Pancreas (tissue), 10 donors: ENCODE data around the gene EFS. TPM values are rescaled to one million over a fixed set of nuclear protein-coding genes. Genes with fewer than 3 reads are reported as not detected.
A peak's percentile ranks its signal among the peaks of the same experiment; 100 is the strongest.

Source experiments
- ATAC-seq, 4 donors: fragments of 200-7000 bp; cut with Tn5 transposase; one replicate each; pipeline versions ENCODE4 v1.8.0 to v1.9.1; 2020; ENCODE audit warnings: mild to moderate bottlenecking in 4 of 4, moderate library complexity in 4 of 4
- DNase-seq, 6 donors: peaks; one replicate each; pipeline ENCODE4 v3.0.0-alpha.2; 2020
- FAIRE-seq: peaks from 2 replicates; lab custom pipeline; 2012; peaks lifted over from hg19 to GRCh38; lab: Jason Lieb, UNC
- H3K27ac ChIP-seq, 4 donors: fragments of 200-600 bp; sonication (generic); 1 replicate in 3 of 4; 2 replicates in 1 of 4; pipeline versions ENCODE4 v1.5.0 to v1.8.0; 2020
- H3K27me3 ChIP-seq, 4 donors: fragments of 200-600 bp; one replicate each; pipeline ENCODE4 v1.8.0; 2021
- H3K36me3 ChIP-seq, 3 donors: fragments of 200-600 bp; sonication (generic) in 1 of 3; one replicate each; pipeline versions ENCODE4 v1.5.0 to v1.8.0; 2020 to 2021
- H3K4me1 ChIP-seq, 3 donors: fragments of 200-600 bp; one replicate each; pipeline ENCODE4 v1.8.0; 2021
- H3K4me3 ChIP-seq, 4 donors: fragments of 200-600 bp; sonication (generic) in 2 of 4; one replicate each; pipeline versions ENCODE4 v1.5.0 to v1.8.0; 2020 to 2021
- H3K9me3 ChIP-seq, 4 donors: fragments of 200-600 bp; one replicate each; pipeline ENCODE4 v1.8.0; 2021
- WGBS, 2 donors: extraction: QIAGEN DNeasy Blood & Tissue Kit; methylation state at CpG; one replicate each; pipeline ENCODE4 v1.1.7; 2013; 5-methylcytosine and 5-hydroxymethylcytosine counted together
- intact Hi-C, 3 donors: fragments of 100-400 bp; cut with DNase I; formaldehyde crosslinking; loops; one replicate each; pipeline versions ENCODE4 v1.11.1 to v1.14.2; 2022
- polyA plus RNA-seq, 2 donors: library from polyadenylated mRNA; stranded (reverse); fragments of 200-250 nt; gene quantifications; one replicate each; pipeline ENCODE4 v1.2.3, GENCODE V29; 2013
- total RNA-seq, 6 donors: library from RNA; stranded (reverse); fragmentation: NEBNext Ultra II Directional in 4 of 6; extraction: Animal tissue kit (Norgen Biotek cat#: 25700) in 4 of 6; gene quantifications; one replicate each; pipeline versions ENCODE4 v1.2.1 to v1.2.4, GENCODE V29; 2021 to 2023
- TF ChIP-seq, protein P1 (sequence below), 4 donors: fragments of 200-600 bp; sonication (generic) in 3 of 4; IDR thresholded peaks; one replicate each; pipeline versions ENCODE4 v1.5.0 to v1.8.0; 2021; ENCODE audit warnings: antibody characterized with exemption in 4 of 4
- donor health status: healthy with polysubstance abuse.
- donor health status: DM: no; HTN: no; CAD: no; lungs with moderate emphysema.
- donor health status: DM: no; HTN: no; CAD: no.
- donor health status: control.
- donor health status: control.
- donor health status: Bipolar disorder and iron deficiency.
- donor health status: DM: yes; HTN: yes; CAD: no.
- donor health status: DM: no; HTN: no; CAD: no.
- donor health status: DM: no; HTN: no; CAD: no.
- donor health status: DM: yes; HTN: yes; CAD: no.

Gene EFS, protein sequence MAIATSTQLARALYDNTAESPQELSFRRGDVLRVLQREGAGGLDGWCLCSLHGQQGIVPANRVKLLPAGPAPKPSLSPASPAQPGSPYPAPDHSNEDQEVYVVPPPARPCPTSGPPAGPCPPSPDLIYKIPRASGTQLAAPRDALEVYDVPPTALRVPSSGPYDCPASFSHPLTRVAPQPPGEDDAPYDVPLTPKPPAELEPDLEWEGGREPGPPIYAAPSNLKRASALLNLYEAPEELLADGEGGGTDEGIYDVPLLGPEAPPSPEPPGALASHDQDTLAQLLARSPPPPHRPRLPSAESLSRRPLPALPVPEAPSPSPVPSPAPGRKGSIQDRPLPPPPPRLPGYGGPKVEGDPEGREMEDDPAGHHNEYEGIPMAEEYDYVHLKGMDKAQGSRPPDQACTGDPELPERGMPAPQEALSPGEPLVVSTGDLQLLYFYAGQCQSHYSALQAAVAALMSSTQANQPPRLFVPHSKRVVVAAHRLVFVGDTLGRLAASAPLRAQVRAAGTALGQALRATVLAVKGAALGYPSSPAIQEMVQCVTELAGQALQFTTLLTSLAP
- 1 to 10 TPM in 2 of 6 donors, under 1 TPM in 4; 0.23 to 2.2 (median 0.71) TPM for total RNA-seq
- polyA plus RNA-seq, result 1 to 10 TPM; 1.7 to 3.0 TPM

DNA sequence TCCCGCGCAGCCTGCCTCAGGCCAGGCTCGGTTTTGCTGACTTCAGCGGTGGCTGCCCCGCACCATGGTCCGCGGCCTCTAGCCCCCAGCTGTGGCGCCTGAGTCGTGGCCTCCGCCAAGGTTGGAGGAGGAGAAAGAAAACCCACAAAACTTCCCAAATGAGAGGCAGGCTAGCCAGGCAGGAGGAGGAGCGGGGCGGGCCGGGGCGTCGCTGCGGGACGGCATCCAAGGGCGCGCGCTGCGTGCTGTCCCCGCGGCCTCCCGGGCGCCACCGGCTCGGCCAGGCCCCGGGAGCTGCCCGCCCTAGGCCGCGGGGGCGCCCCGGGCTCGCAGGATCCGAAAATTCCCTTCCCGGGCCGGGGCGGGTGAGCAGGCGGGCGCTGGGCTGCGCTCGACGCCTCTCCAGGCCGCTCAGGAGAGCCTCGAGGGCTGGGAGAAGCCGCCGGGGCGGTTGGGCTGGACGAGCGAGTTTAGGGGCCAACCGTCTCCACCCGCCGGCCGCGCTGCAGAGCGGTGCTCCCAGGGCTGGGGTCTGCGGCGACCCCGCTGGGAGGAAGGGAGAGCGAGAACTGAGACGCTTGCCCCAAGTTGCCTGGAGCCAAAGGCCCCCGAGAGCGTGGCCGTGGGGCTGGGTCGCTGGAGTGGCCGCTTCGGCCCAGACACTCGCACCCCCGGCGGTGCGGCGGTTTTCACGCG lies at the start of gene EFS:
Gene EFS, minus strand, starts transcription at position 137 of the 696 bp plus-strand sequence. CDS start 147 bp downstream, outside the sequence.
- WGBS, 2 donors, result 15 to 17% methylated on average over 50 to 74 of the region's 74 CpGs
- peak in 1 of 6 donors; percentile 55 for DNase-seq
- peak within 1 kb of the TSS in 3 of 4 donors; percentile 3 to 33 (median 27) for H3K27ac ChIP-seq
- ATAC-seq, result peak; percentile 37 to 54 (median 44)
- peak within 1 kb of the TSS in 2 of 4 donors; percentile 14 to 31 for H3K4me3 ChIP-seq
- no peaks in the 10 kb centered on the region for H3K4me1 ChIP-seq
- H3K36me3 ChIP-seq, result no peaks in the 10 kb centered on the region
- no peaks in the 10 kb centered on the region for H3K9me3 ChIP-seq
- intact Hi-C loops, result no loop called here
- TF ChIP-seq, protein P1, sequence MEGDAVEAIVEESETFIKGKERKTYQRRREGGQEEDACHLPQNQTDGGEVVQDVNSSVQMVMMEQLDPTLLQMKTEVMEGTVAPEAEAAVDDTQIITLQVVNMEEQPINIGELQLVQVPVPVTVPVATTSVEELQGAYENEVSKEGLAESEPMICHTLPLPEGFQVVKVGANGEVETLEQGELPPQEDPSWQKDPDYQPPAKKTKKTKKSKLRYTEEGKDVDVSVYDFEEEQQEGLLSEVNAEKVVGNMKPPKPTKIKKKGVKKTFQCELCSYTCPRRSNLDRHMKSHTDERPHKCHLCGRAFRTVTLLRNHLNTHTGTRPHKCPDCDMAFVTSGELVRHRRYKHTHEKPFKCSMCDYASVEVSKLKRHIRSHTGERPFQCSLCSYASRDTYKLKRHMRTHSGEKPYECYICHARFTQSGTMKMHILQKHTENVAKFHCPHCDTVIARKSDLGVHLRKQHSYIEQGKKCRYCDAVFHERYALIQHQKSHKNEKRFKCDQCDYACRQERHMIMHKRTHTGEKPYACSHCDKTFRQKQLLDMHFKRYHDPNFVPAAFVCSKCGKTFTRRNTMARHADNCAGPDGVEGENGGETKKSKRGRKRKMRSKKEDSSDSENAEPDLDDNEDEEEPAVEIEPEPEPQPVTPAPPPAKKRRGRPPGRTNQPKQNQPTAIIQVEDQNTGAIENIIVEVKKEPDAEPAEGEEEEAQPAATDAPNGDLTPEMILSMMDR (IDR thresholded peaks at IDR 0.05), result no peak
- FAIRE-seq, result no peak
- peaks cover 0 to 9% (median 0%) of the 10 kb centered on the region in 4 donors for H3K27me3 ChIP-seq

DNA sequence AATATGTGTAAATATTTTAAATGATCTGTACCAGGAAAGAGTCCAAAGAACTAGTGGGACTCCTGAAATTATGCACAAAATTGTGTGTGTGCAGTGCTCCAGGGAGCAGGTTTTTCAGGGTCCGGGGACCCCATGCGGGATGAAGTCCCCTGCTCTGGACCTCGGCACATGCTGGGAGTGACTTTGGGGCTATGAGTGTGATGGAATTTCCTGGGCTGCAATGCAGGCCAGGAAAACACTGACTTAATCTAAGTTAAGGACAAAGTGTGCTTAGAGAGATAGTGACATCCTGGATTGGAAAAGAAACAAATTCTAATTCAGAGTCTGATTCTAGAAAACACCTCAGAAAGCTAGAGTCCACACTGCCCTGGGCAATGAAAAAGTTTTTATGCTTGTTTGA lies 49.3 kb upstream of the EFS start:
- Histone ChIP-seq H3K4me3 (no peak overlapping the region), H3K36me3 (no peaks in the 10 kb centered on the region), H3K27me3 (no peaks in the 10 kb centered on the region), H3K9me3 (no peaks in the 10 kb centered on the region), H3K4me1 (peaks cover 0 to 4% (median 0%) of the 10 kb centered on the region in 3 donors), H3K27ac (no peak overlapping the region)
- WGBS, 2 donors, result 69 to 93% methylated on average over 3 of the region's 3 CpGs
- TF ChIP-seq, protein P1 (IDR thresholded peaks at IDR 0.05), result no peak
- DNase-seq, result no peak
- intact Hi-C loops, result no loop called here
- ATAC-seq, result no peak
- no peak for FAIRE-seq

DNA sequence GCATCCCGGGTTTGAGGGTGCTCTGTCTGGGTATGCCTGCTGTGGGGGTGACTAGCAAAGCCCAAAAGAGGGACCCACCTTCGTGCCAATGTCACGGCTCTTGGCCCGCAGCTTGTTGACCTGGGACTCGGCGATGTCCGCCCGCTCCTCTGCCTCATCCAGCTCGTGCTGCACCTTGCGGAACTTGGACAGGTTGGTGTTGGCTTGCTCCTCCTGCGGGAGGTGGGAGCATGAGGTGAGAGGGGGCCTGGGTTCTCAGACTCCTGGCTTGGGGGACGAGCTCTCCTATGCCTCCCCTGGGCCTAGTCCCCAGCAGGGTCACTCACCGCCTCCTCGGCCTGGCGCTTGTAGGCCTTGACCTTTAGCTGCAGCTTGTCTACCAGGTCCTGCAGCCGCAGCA lies 48.7 kb upstream of the EFS start:
- ATAC-seq (no peak), FAIRE-seq (no peak), DNase-seq (no peak)
- Histone ChIP-seq H3K9me3 (no peaks in the 10 kb centered on the region), H3K27ac (no peak overlapping the region), H3K27me3 (no peaks in the 10 kb centered on the region), H3K4me3 (no peak overlapping the region), H3K4me1 (peaks cover 0 to 4% (median 0%) of the 10 kb centered on the region in 3 donors), H3K36me3 (no peaks in the 10 kb centered on the region)
- WGBS, 2 donors, result 88 to 95% methylated on average over 16 of the region's 16 CpGs
- TF ChIP-seq, protein P1 (IDR thresholded peaks at IDR 0.05), result no peak
- intact Hi-C loops, result no loop called here

DNA sequence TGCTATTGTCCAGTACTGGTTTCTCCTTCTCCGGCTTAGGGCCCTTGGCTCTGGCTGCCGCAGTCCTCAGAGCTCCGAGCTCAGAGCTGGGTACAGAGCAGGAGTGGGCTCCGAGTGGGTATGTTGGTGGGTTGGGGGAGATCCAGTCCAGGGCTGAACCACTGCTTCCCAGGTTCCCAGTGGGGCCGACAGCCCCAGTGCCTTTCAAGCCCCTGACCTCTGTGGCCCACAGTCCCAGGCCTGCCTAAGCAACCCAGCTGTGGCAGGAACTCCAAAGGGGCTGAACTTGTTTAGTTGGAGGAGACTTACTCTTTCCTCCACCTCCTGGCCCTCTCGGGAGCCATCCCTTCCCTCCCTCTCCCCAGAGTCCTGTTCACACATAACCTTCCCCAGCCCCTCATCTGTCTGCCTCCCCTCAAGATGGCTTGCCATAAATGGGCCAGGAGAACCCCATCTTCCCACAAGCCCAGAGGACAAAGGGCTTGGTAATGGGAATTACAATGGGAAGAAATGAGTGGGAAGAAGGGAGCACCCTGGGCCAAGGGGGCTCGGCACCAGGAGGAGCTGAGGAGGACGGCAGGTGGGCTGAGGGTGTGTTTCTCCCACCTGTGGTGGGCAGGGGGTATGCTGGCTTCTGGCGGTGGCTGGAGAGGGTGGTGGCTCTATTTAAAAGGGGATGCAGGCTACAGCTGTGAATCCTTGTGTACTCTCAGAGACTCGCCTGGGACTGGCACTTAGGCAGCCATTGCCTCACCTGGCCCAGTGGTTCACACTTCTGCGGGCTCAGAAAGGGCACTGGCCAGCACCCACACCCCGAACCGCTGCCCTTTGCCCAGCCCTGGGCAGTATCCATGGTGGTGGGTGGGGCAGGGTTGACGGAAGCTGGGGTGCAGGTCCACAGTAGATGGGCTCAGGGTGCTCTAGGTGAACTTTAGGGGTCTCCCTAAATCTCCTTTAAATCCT lies 46.9 kb upstream of the EFS start:
- intact Hi-C loops, result no loop called here
- no peak overlapping the region for H3K4me3 ChIP-seq
- peaks cover 0 to 4% (median 0%) of the 10 kb centered on the region in 3 donors for H3K4me1 ChIP-seq
- H3K27me3 ChIP-seq, result no peaks in the 10 kb centered on the region
- 83 to 87% methylated on average over 14 of the region's 14 CpGs for WGBS, 2 donors
- no peak overlapping the region for H3K27ac ChIP-seq
- H3K36me3 ChIP-seq, result no peaks in the 10 kb centered on the region
- no peak for ATAC-seq
- H3K9me3 ChIP-seq, result no peaks in the 10 kb centered on the region
- no peak for FAIRE-seq
- TF ChIP-seq, protein P1 (IDR thresholded peaks at IDR 0.05), result no peak
- no peak for DNase-seq
